RPMI8226 (cell line): ENCODE measurements around the gene REC8.
"Not testable (repeated sequence)": the region's sequence is repeated elsewhere in the genome, so short reads cannot be mapped to it uniquely, and the experiment has no call there.

ENCODE experiments used
- DNase-seq: peaks from one replicate; pipeline ENCODE4 v3.0.0-alpha.2; 2015

REC8 gene

GRCh38 chr14:24207104-24207551, 35.2 kb downstream of the REC8 start:
- DNase-seq = no peak

GRCh38 chr14:24207625-24208024, 35.7 kb downstream of the REC8 start:
- DNase-seq = no peak

- no peak for DNase-seq
Measured at GRCh38 chr14:24211311-24211710, 39.4 kb downstream of the REC8 start.

GRCh38 chr14:24212924-24213865, 41.3 kb downstream of the REC8 start, which contains the start of gene CHMP4A:
TSS of gene CHMP4A (minus strand) at chr14:24213488. CDS start at chr14:24213439, 49 bp downstream.
- peak; percentile 95 for DNase-seq

GRCh38 chr14:24213866-24214662, 42.2 kb downstream of the REC8 start:
- DNase-seq = no peak

- peak; percentile 87 for DNase-seq
Measured at GRCh38 chr14:24215495-24216344, 43.8 kb downstream of the REC8 start, which contains the start of gene MDP1. TSS of gene MDP1 (minus strand) at chr14:24216066. CDS start at chr14:24215955, 111 bp downstream.

- no peak for DNase-seq
Measured at GRCh38 chr14:24216345-24216699, 44.4 kb downstream of the REC8 start.

- not testable (repeated sequence) for DNase-seq
Measured at GRCh38 chr14:24216876-24217275, 45.0 kb downstream of the REC8 start.

GRCh38 chr14:24219080-24219479, 47.2 kb downstream of the REC8 start:
- DNase-seq = no peak

GRCh38 chr14:24219521-24219920, 47.6 kb downstream of the REC8 start:
- no peak for DNase-seq

- not testable (repeated sequence) for DNase-seq
Measured at GRCh38 chr14:24222987-24223386, 51.1 kb downstream of the REC8 start.

GRCh38 chr14:24224618-24225071, 52.8 kb downstream of the REC8 start:
- no peak for DNase-seq

GRCh38 chr14:24226473-24226872, 54.6 kb downstream of the REC8 start:
- DNase-seq = no peak

- no peak for DNase-seq
Measured at GRCh38 chr14:24228902-24229301, 57.0 kb downstream of the REC8 start.
